H54 (cell line): ENCODE data around the gene SGMS1.
"Not testable (repeated sequence)": the region's sequence is repeated elsewhere in the genome, so short reads cannot be mapped to it uniquely, and the experiment has no call there.

Experiments used
- DNase-seq: peaks from one replicate; pipeline ENCODE4 v3.0.0; 2011; ENCODE audit warnings: low spot score, mixed read lengths; ENCODE audit not compliant: insufficient read length
- FAIRE-seq: peaks from 3 replicates; lab custom pipeline; 2011; peaks lifted over from hg19 to GRCh38; lab: Jason Lieb, UNC
- POLR2A ChIP-seq: IDR thresholded peaks from 2 replicates; pipeline ENCODE4 v1.6.1; 2011; ENCODE audit warnings: low read depth, mild to moderate bottlenecking, low read length

Gene SGMS1

GRCh38 chr10:50381642-50382041 lies 242.1 kb downstream of the SGMS1 start:
- no peak for TF ChIP-seq POLR2A
- FAIRE-seq (no peak), DNase-seq (no peak)

GRCh38 chr10:50379616-50380015 lies 244.1 kb downstream of the SGMS1 start:
- no peak for FAIRE-seq
- no peak for DNase-seq
- no peak for TF ChIP-seq POLR2A

- TF ChIP-seq POLR2A: no peak
- DNase-seq (no peak), FAIRE-seq (no peak)
Measured at GRCh38 chr10:50375745-50376144, 248.0 kb downstream of the SGMS1 start.

- FAIRE-seq: no peak
Measured at GRCh38 chr10:50375051-50375452, 248.7 kb downstream of the SGMS1 start.

GRCh38 chr10:50373821-50374501 lies 249.8 kb downstream of the SGMS1 start:
- no peak for DNase-seq
- no peak for TF ChIP-seq POLR2A
- FAIRE-seq: no peak

More at GRCh38 chr10:50375051-50375452, 248.7 kb downstream of the SGMS1 start:
- DNase-seq: no peak
- no peak for TF ChIP-seq POLR2A

- no peak for TF ChIP-seq POLR2A
- FAIRE-seq (no peak), DNase-seq (no peak)
Measured at GRCh38 chr10:50369931-50370330, 253.8 kb downstream of the SGMS1 start.

- TF ChIP-seq POLR2A: no peak
- DNase-seq: no peak
- FAIRE-seq: peak; percentile 88
Measured at GRCh38 chr10:50367732-50368131, 256.0 kb downstream of the SGMS1 start.

- not testable (repeated sequence) for DNase-seq, FAIRE-seq
Measured at GRCh38 chr10:50366421-50366820, 257.3 kb downstream of the SGMS1 start.

GRCh38 chr10:50364730-50365129 lies 259.0 kb downstream of the SGMS1 start:
- not testable (repeated sequence) for DNase-seq, FAIRE-seq

- FAIRE-seq (no peak), DNase-seq (no peak)
- TF ChIP-seq POLR2A: no peak
Measured at GRCh38 chr10:50362547-50363125, 261.1 kb downstream of the SGMS1 start.

GRCh38 chr10:50361946-50362345 lies 261.8 kb downstream of the SGMS1 start:
- TF ChIP-seq POLR2A: no peak
- FAIRE-seq (no peak), DNase-seq (no peak)

- FAIRE-seq (no peak), DNase-seq (no peak)
Measured at GRCh38 chr10:50360077-50360850, 263.5 kb downstream of the SGMS1 start.

GRCh38 chr10:50358925-50359687 lies 264.6 kb downstream of the SGMS1 start:
- no peak for TF ChIP-seq POLR2A

More at GRCh38 chr10:50360077-50360850, 263.5 kb downstream of the SGMS1 start:
- no peak for TF ChIP-seq POLR2A

GRCh38 chr10:50358411-50358810 lies 265.3 kb downstream of the SGMS1 start:
- no peak for DNase-seq
- FAIRE-seq: no peak
- no peak for TF ChIP-seq POLR2A

More at GRCh38 chr10:50358925-50359687, 264.6 kb downstream of the SGMS1 start:
- FAIRE-seq: peak; percentile 15
- DNase-seq: no peak

- not testable (repeated sequence) for DNase-seq, FAIRE-seq
Measured at GRCh38 chr10:50356481-50356832, 267.3 kb downstream of the SGMS1 start.

- FAIRE-seq, DNase-seq: not testable (repeated sequence)
Measured at GRCh38 chr10:50355693-50356480, 267.9 kb downstream of the SGMS1 start.
